Stimulated activated CD4-positive, alpha-beta T cell treated with anti-CD3 and anti-CD28 coated beads, TNF-alpha, amount 100 ng/mL, for 24 hours (primary cell): ENCODE results near the gene SULT1A4.
"Not testable (repeated sequence)": the region's sequence is repeated elsewhere in the genome, so short reads cannot be mapped to it uniquely, and the experiment has no call there.

Experiments used
- DNase-seq, 3 experiments: peaks; one replicate each; pipeline ENCODE4 v3.0.0-alpha.2; 2020; ENCODE audit warnings: low read depth in 3 of 3

Gene SULT1A4

GRCh38 chr16:29459706-29460646, at the start of gene SULT1A4:
TSS of gene SULT1A4 (plus strand) at chr16:29459913. CDS start at chr16:29461386, 1,473 bp downstream.
- DNase-seq, result not testable (repeated sequence)

- DNase-seq, result not testable (repeated sequence)
Measured at GRCh38 chr16:29423587-29423986, 36.1 kb upstream of the SULT1A4 start.

- DNase-seq, result not testable (repeated sequence)
Measured at GRCh38 chr16:29425390-29425789, 34.3 kb upstream of the SULT1A4 start.

GRCh38 chr16:29453754-29454153, 6.0 kb upstream of the SULT1A4 start:
- not testable (repeated sequence) for DNase-seq

- not testable (repeated sequence) for DNase-seq
Measured at GRCh38 chr16:29454269-29454668, 5.4 kb upstream of the SULT1A4 start, which contains the start of the genes BOLA2 and SLX1B. TSS of gene BOLA2 (minus strand) at chr16:29454351. CDS start at chr16:29454253, 98 bp downstream. TSS of gene SLX1B (plus strand) at chr16:29454533.

GRCh38 chr16:29454828-29455227, 4.9 kb upstream of the SULT1A4 start:
- not testable (repeated sequence) for DNase-seq

- DNase-seq, result not testable (repeated sequence)
Measured at GRCh38 chr16:29457660-29458059, 2.1 kb upstream of the SULT1A4 start.

GRCh38 chr16:29460647-29461030, 926 bp downstream of the SULT1A4 start:
- DNase-seq, result not testable (repeated sequence)

- DNase-seq, result not testable (repeated sequence)
Measured at GRCh38 chr16:29465985-29466824, 6.5 kb downstream of the SULT1A4 start.

- not testable (repeated sequence) for DNase-seq
Measured at GRCh38 chr16:29466904-29467303, 7.2 kb downstream of the SULT1A4 start.

- DNase-seq, result not testable (repeated sequence)
Measured at GRCh38 chr16:29467654-29468366, 8.1 kb downstream of the SULT1A4 start.

GRCh38 chr16:29469660-29470059, 9.9 kb downstream of the SULT1A4 start:
- peak in 1 of 3 experiments; percentile 31 for DNase-seq

GRCh38 chr16:29472065-29472464, 12.4 kb downstream of the SULT1A4 start:
- DNase-seq, result not testable (repeated sequence)

- DNase-seq, result not testable (repeated sequence)
Measured at GRCh38 chr16:29482276-29482675, 22.6 kb downstream of the SULT1A4 start.

- not testable (repeated sequence) for DNase-seq
Measured at GRCh38 chr16:29506308-29506707, 46.6 kb downstream of the SULT1A4 start, which contains the start of gene NPIPB12. TSS of gene NPIPB12 (minus strand) at chr16:29506408.
